H9 (cell line): ENCODE data around the gene NCL. TPM values are rescaled to one million over a fixed set of nuclear protein-coding genes. Genes with fewer than 3 reads are reported as not detected.
A peak's percentile ranks its signal among the peaks of the same experiment; 100 is the strongest.

ENCODE experiments used
- DNase-seq: peaks from one replicate; pipeline ENCODE4 v3.0.0-alpha.2; 2017
- H2AFZ ChIP-seq: one replicate; pipeline ENCODE4 v1.6.1; 2013; ENCODE audit warnings: mild to moderate bottlenecking, low read length, control low read depth, moderate library complexity
- H2AK5ac ChIP-seq: 2 replicates; pipeline ENCODE4 v1.6.1; 2013; ENCODE audit warnings: low read length, control low read depth, mixed read lengths; ENCODE audit not compliant: insufficient read length
- H2BK120ac ChIP-seq: one replicate; pipeline ENCODE4 v1.6.1; 2013; ENCODE audit warnings: low read depth, mild to moderate bottlenecking, low read length, control low read depth, inconsistent platforms; ENCODE audit not compliant: poor library complexity, severe bottlenecking
- H2BK12ac ChIP-seq: 2 replicates; pipeline ENCODE4 v1.6.1; 2013; ENCODE audit warnings: low read length, control low read depth, mixed read lengths, low read depth; ENCODE audit not compliant: insufficient read length
- H2BK15ac ChIP-seq: 2 replicates; pipeline ENCODE4 v1.6.1; 2013; ENCODE audit warnings: low read depth, low read length, control low read depth
- H2BK20ac ChIP-seq: one replicate; pipeline ENCODE4 v1.6.1; 2013; ENCODE audit warnings: low read depth, mild to moderate bottlenecking, low read length, control low read depth, inconsistent platforms; ENCODE audit not compliant: poor library complexity, severe bottlenecking
- H2BK5ac ChIP-seq: 2 replicates; pipeline ENCODE4 v1.6.1; 2013; ENCODE audit warnings: low read length, control low read depth, mixed read lengths; ENCODE audit not compliant: insufficient read length
- H3K14ac ChIP-seq: 2 replicates; pipeline ENCODE4 v1.6.1; 2013; ENCODE audit warnings: low read length, control low read depth; ENCODE audit not compliant: insufficient read depth
- H3K18ac ChIP-seq: 2 replicates; pipeline ENCODE4 v1.6.1; 2013; ENCODE audit warnings: low read depth, mild to moderate bottlenecking, mixed read lengths, low read length, control low read depth; ENCODE audit not compliant: insufficient read length
- H3K23ac ChIP-seq: 2 replicates; pipeline ENCODE4 v1.6.1; 2013; ENCODE audit warnings: low read length, control low read depth, mixed read lengths, low read depth; ENCODE audit not compliant: insufficient read length
- H3K23me2 ChIP-seq: 2 replicates; pipeline ENCODE4 v1.6.1; 2013; ENCODE audit warnings: low read depth, mild to moderate bottlenecking, mixed read lengths, low read length, control low read depth; ENCODE audit not compliant: insufficient read length, poor library complexity, severe bottlenecking
- H3K27ac ChIP-seq: 2 replicates; pipeline ENCODE4 v1.5.1; 2013; ENCODE audit warnings: low read length, control low read depth, mixed read lengths, low read depth; ENCODE audit not compliant: insufficient read length
- H3K27me3 ChIP-seq: 2 replicates; pipeline ENCODE4 v1.6.1; 2013; ENCODE audit warnings: low read length, control low read depth, inconsistent platforms; ENCODE audit not compliant: insufficient read depth
- H3K4ac ChIP-seq: 2 replicates; pipeline ENCODE4 v1.6.1; 2013; ENCODE audit warnings: low read depth, mild to moderate bottlenecking, control low read depth, inconsistent platforms, low read length, moderate library complexity
- H3K4me1 ChIP-seq: 2 replicates; pipeline ENCODE4 v1.6.1; 2013; ENCODE audit warnings: low read length, control low read depth, inconsistent platforms; ENCODE audit not compliant: insufficient read depth
- H3K4me2 ChIP-seq: 2 replicates; pipeline ENCODE4 v1.6.1; 2013; ENCODE audit warnings: low read length, control low read depth, mixed read lengths; ENCODE audit not compliant: insufficient read length, insufficient read depth
- H3K56ac ChIP-seq: 2 replicates; pipeline ENCODE4 v1.6.1; 2013; ENCODE audit warnings: low read depth, mild to moderate bottlenecking, mixed read lengths, low read length, control low read depth; ENCODE audit not compliant: insufficient read length
- H3K79me1 ChIP-seq: 2 replicates; pipeline ENCODE4 v1.6.1; 2013; ENCODE audit warnings: low read depth, mild to moderate bottlenecking, moderate library complexity, low read length, control low read depth, inconsistent platforms; ENCODE audit not compliant: insufficient read depth, poor library complexity, severe bottlenecking
- H3K79me2 ChIP-seq: 2 replicates; pipeline ENCODE4 v1.6.1; 2013; ENCODE audit warnings: low read length, control low read depth, inconsistent platforms; ENCODE audit not compliant: insufficient read depth
- H3K9ac ChIP-seq: 2 replicates; pipeline ENCODE4 v1.6.1; 2013; ENCODE audit warnings: low read length, control low read depth, mixed read lengths; ENCODE audit not compliant: insufficient read length; ENCODE audit errors: extremely low read depth
- H3K9me3 ChIP-seq: one replicate; pipeline ENCODE4 v1.6.1; 2013; ENCODE audit warnings: low read depth, low read length, inconsistent platforms; ENCODE audit not compliant: control insufficient read depth
- H3T11ph ChIP-seq: one replicate; pipeline ENCODE4 v1.6.1; 2013; ENCODE audit warnings: mild to moderate bottlenecking, low read length, control low read depth, inconsistent platforms
- H4K20me1 ChIP-seq: one replicate; pipeline ENCODE4 v1.6.1; 2013; ENCODE audit not compliant: control insufficient read depth, insufficient read length, insufficient read depth
- H4K5ac ChIP-seq: 2 replicates; pipeline ENCODE4 v1.6.1; 2013; ENCODE audit warnings: low read depth, mild to moderate bottlenecking, mixed read lengths, low read length, control low read depth; ENCODE audit not compliant: insufficient read length
- H4K8ac ChIP-seq: replicated peaks from 2 replicates; pipeline ENCODE4 v1.6.1; 2013; ENCODE audit warnings: low read length, control low read depth, mixed read lengths, low read depth; ENCODE audit not compliant: insufficient read length
- H4K91ac ChIP-seq: 2 replicates; pipeline ENCODE4 v1.6.1; 2013; ENCODE audit warnings: low read depth, mild to moderate bottlenecking, moderate library complexity, mixed read lengths, low read length, control low read depth; ENCODE audit not compliant: insufficient read length
- H3K27ac Mint-ChIP-seq, 3 experiments: 2 replicates in 2 of 3; 3 replicates in 1 of 3; pipeline ENCODE4 v1.8.0; 2020 to 2021; ENCODE audit warnings: mixed read lengths in 3 of 3, mild to moderate bottlenecking in 1 of 3, moderate library complexity in 1 of 3
- H3K27me3 Mint-ChIP-seq: 2 replicates; pipeline ENCODE4 v1.8.0; 2021; ENCODE audit warnings: low read depth, mild to moderate bottlenecking, moderate library complexity, mixed read lengths
- H3K36me3 Mint-ChIP-seq, 3 experiments: 2 replicates in 2 of 3; 3 replicates in 1 of 3; pipeline ENCODE4 v1.8.0; 2020 to 2021; ENCODE audit warnings: low read depth in 3 of 3, mixed read lengths in 3 of 3; ENCODE audit not compliant: insufficient read depth in 1 of 3
- H3K4me1 Mint-ChIP-seq, 2 experiments: 2 replicates each; pipeline ENCODE4 v1.8.0; 2020; ENCODE audit warnings: mixed read lengths in 2 of 2
- H3K4me3 Mint-ChIP-seq, 2 experiments: 2 replicates in 1 of 2; 3 replicates in 1 of 2; pipeline ENCODE4 v1.8.0; 2020 to 2021; ENCODE audit warnings: mild to moderate bottlenecking in 2 of 2, mixed read lengths in 2 of 2, moderate library complexity in 1 of 2
- H3K9me3 Mint-ChIP-seq, 2 experiments: 2 replicates in 1 of 2; 3 replicates in 1 of 2; pipeline ENCODE4 v1.8.0; 2020; ENCODE audit warnings: mild to moderate bottlenecking in 2 of 2, mixed read lengths in 2 of 2, moderate library complexity in 1 of 2
- WGBS: extraction: QIAGEN DNeasy Blood & Tissue Kit; methylation state at CpG from one replicate; pipeline ENCODE4 v1.1.7; 2013; ENCODE audit warnings: missing lambda C conversion rate, low lambda C conversion rate, mixed read lengths; ENCODE audit not compliant: insufficient read length; ENCODE audit errors: extremely low coverage; 5-methylcytosine and 5-hydroxymethylcytosine counted together
- total RNA-seq: library from RNA; stranded (reverse); gene quantifications from 2 replicates; pipeline ENCODE4 v1.2.1, GENCODE V29; 2021
- TF ChIP-seq, protein P1 (sequence below): fragments of 200-600 bp; sonication (generic); conservative IDR thresholded peaks from 3 replicates; pipeline ENCODE4 v1.8.0; 2021; ENCODE audit warnings: antibody characterized with exemption, mild to moderate bottlenecking

The NCL gene
- total RNA-seq, 1 experiment from 2014 or later = 1,269 TPM

- Histone ChIP-seq H3K79me2 (no peaks in the 10 kb centered on the region), H3K23me2 (no peaks in the 10 kb centered on the region), H3K79me1 (no peaks in the 10 kb centered on the region), H2BK20ac (no peak overlapping the region), H2BK5ac (no peak overlapping the region), H2BK12ac (no peak overlapping the region), H3K14ac (no peak overlapping the region), H2AFZ (no peak overlapping the region), H3K56ac (no peak overlapping the region), H4K8ac (no peak overlapping the region), H3K9ac (no peak overlapping the region), H3T11ph (no peak overlapping the region), H3K4me1 (no peaks in the 10 kb centered on the region), H4K5ac (no peak overlapping the region), H3K18ac (no peak overlapping the region), H4K20me1 (no peaks in the 10 kb centered on the region), H3K4me2 (no peak overlapping the region), H2BK120ac (no peak overlapping the region), H3K23ac (no peak overlapping the region), H3K27ac (no peak overlapping the region), H3K27me3 (no peaks in the 10 kb centered on the region), H3K4ac (no peak overlapping the region), H4K91ac (no peak overlapping the region), H3K9me3 (no peaks in the 10 kb centered on the region), H2BK15ac (no peak overlapping the region), H2AK5ac (no peak overlapping the region)
- TF ChIP-seq, protein P1, sequence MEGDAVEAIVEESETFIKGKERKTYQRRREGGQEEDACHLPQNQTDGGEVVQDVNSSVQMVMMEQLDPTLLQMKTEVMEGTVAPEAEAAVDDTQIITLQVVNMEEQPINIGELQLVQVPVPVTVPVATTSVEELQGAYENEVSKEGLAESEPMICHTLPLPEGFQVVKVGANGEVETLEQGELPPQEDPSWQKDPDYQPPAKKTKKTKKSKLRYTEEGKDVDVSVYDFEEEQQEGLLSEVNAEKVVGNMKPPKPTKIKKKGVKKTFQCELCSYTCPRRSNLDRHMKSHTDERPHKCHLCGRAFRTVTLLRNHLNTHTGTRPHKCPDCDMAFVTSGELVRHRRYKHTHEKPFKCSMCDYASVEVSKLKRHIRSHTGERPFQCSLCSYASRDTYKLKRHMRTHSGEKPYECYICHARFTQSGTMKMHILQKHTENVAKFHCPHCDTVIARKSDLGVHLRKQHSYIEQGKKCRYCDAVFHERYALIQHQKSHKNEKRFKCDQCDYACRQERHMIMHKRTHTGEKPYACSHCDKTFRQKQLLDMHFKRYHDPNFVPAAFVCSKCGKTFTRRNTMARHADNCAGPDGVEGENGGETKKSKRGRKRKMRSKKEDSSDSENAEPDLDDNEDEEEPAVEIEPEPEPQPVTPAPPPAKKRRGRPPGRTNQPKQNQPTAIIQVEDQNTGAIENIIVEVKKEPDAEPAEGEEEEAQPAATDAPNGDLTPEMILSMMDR = no peak
- Mint-ChIP-seq H3K4me3 (no peak overlapping the region), H3K4me1 (peaks cover 14 to 20% of the 10 kb centered on the region in 2 experiments), H3K9me3 (peaks cover 19 to 25% of the 10 kb centered on the region in 2 experiments), H3K27ac (no peak overlapping the region), H3K27me3 (peaks cover 13% of the 10 kb centered on the region), H3K36me3 (peaks cover 15 to 21% (median 18%) of the 10 kb centered on the region in 3 experiments)
- no CpG with 5 or more reads among the region's 6 CpGs for WGBS
- DNase-seq = peak; percentile 57
These were observed 35.1 kb downstream of the NCL start for GRCh38 chr2:231429152-231429551.
